GM10266 (cell line): Measurements from ENCODE around the gene WNK3.

Source experiments
- DNase-seq: peaks from one replicate; pipeline ENCODE4 v3.0.0; 2012; ENCODE audit errors: extremely low spot score
- CTCF ChIP-seq: IDR thresholded peaks from 2 replicates; pipeline ENCODE4 v1.5.1; 2012; ENCODE audit warnings: mild to moderate bottlenecking, low read depth; ENCODE audit not compliant: control insufficient read depth, insufficient read depth; ENCODE audit errors: missing control alignments

The WNK3 gene

GRCh38 chrX:54246866-54247265, 111.0 kb downstream of the WNK3 start:
- TF ChIP-seq CTCF = no peak
- no peak for DNase-seq

GRCh38 chrX:54238588-54238987, 119.3 kb downstream of the WNK3 start:
- TF ChIP-seq CTCF = no peak
- no peak for DNase-seq

- no peak for TF ChIP-seq CTCF
- no peak for DNase-seq
These were observed 120.8 kb downstream of the WNK3 start for GRCh38 chrX:54237014-54237413.

GRCh38 chrX:54230435-54231148, 127.3 kb downstream of the WNK3 start:
- no peak for DNase-seq
- TF ChIP-seq CTCF = no peak

- no peak for DNase-seq
- no peak for TF ChIP-seq CTCF
These were observed 134.3 kb downstream of the WNK3 start for GRCh38 chrX:54223581-54223980.

GRCh38 chrX:54213603-54214002, 144.2 kb downstream of the WNK3 start:
- TF ChIP-seq CTCF = no peak

GRCh38 chrX:54208531-54208930, 149.3 kb downstream of the WNK3 start:
- no peak for TF ChIP-seq CTCF
- DNase-seq = no peak

More at GRCh38 chrX:54213603-54214002, 144.2 kb downstream of the WNK3 start:
- no peak for DNase-seq
